WTC11 (cell line): Measurements from ENCODE around the gene ANKRD50. TPM values are rescaled to one million over a fixed set of nuclear protein-coding genes. Genes with fewer than 3 reads are reported as not detected.
A peak's percentile ranks its signal among the peaks of the same experiment; 100 is the strongest.

ENCODE experiments used
- ATAC-seq: fragments of 200-7000 bp; cut with Tn5 transposase; 2 replicates; pipeline ENCODE4 v1.10.0; 2021; ENCODE audit warnings: mild to moderate bottlenecking, moderate library complexity
- CTCF ChIA-PET: fragments of 300-600 bp; sonication (Branson Sonifier 250); formaldehyde crosslinking; loops from one replicate; lab custom pipeline; 2021; ENCODE audit warnings: antibody characterized with exemption; lab: Charles Lee
- POLR2A ChIA-PET: fragments of 350-600 bp; sonication (Branson Sonifier 250); formaldehyde crosslinking; loops from one replicate; lab custom pipeline; 2021; ENCODE audit warnings: antibody characterized with exemption; lab: Charles Lee
- DNase-seq: peaks from one replicate; pipeline ENCODE4 v3.0.0; 2021; ENCODE audit warnings: low spot score
- H3K27ac Mint-ChIP-seq: 2 replicates; pipeline ENCODE4 v1.8.0; 2021; ENCODE audit warnings: mixed read lengths
- H3K27me3 Mint-ChIP-seq: 2 replicates; pipeline ENCODE4 v1.8.0; 2021; ENCODE audit warnings: low read depth, mild to moderate bottlenecking, moderate library complexity, mixed read lengths
- H3K36me3 Mint-ChIP-seq: 2 replicates; pipeline ENCODE4 v1.8.0; 2021; ENCODE audit warnings: mixed read lengths
- H3K4me1 Mint-ChIP-seq: 2 replicates; pipeline ENCODE4 v1.8.0; 2022; ENCODE audit warnings: mixed read lengths
- H3K4me3 Mint-ChIP-seq: 2 replicates; pipeline ENCODE4 v1.8.0; 2021; ENCODE audit warnings: mild to moderate bottlenecking, moderate library complexity, mixed read lengths
- H3K9me3 Mint-ChIP-seq: 2 replicates; pipeline ENCODE4 v1.8.0; 2021; ENCODE audit warnings: mixed read lengths
- ATF2 ChIP-seq: sonication (generic); formaldehyde crosslinking; IDR thresholded peaks from 2 replicates; pipeline ENCODE4 v1.8.1; 2022; ENCODE audit warnings: low read depth, missing genetic modification reagents, borderline replicate concordance
- CREM ChIP-seq: sonication (generic); formaldehyde crosslinking; IDR thresholded peaks from 2 replicates; pipeline ENCODE4 v1.8.1; 2022; ENCODE audit warnings: mild to moderate bottlenecking, missing genetic modification reagents, moderate library complexity
- E2F5 ChIP-seq: sonication (generic); formaldehyde crosslinking; IDR thresholded peaks from 2 replicates; pipeline ENCODE4 v1.8.1; 2022; ENCODE audit warnings: mild to moderate bottlenecking, moderate library complexity, missing genetic modification reagents
- EMX1 ChIP-seq: fragments of 250-450 bp; sonication (Bioruptor Pico); IDR thresholded peaks from 2 replicates; pipeline ENCODE4 v1.8.0; 2021; ENCODE audit warnings: mild to moderate bottlenecking
- ESRRA ChIP-seq: sonication (generic); formaldehyde crosslinking; IDR thresholded peaks from 2 replicates; pipeline ENCODE4 v1.8.1; 2022; ENCODE audit warnings: mild to moderate bottlenecking, missing genetic modification reagents, borderline replicate concordance
- ETV6 ChIP-seq: sonication (generic); formaldehyde crosslinking; IDR thresholded peaks from 2 replicates; pipeline ENCODE4 v1.8.1; 2022; ENCODE audit warnings: mild to moderate bottlenecking, missing genetic modification reagents
- FOXP1 ChIP-seq: sonication (generic); formaldehyde crosslinking; IDR thresholded peaks from 2 replicates; pipeline ENCODE4 v1.8.0; 2022; ENCODE audit warnings: missing genetic modification reagents, mild to moderate bottlenecking, moderate library complexity, borderline replicate concordance
- HMGXB4 ChIP-seq: sonication (generic); formaldehyde crosslinking; IDR thresholded peaks from 2 replicates; pipeline ENCODE4 v1.8.1; 2023; ENCODE audit warnings: mild to moderate bottlenecking, moderate library complexity, missing genetic modification reagents
- JUN ChIP-seq: sonication (generic); formaldehyde crosslinking; IDR thresholded peaks from 2 replicates; pipeline ENCODE4 v1.8.0; 2023; ENCODE audit warnings: mild to moderate bottlenecking, missing genetic modification reagents
- MAX ChIP-seq: sonication (generic); formaldehyde crosslinking; IDR thresholded peaks from 2 replicates; pipeline ENCODE4 v1.8.0; 2022; ENCODE audit warnings: mild to moderate bottlenecking, missing genetic modification reagents
- RELA ChIP-seq: sonication (generic); formaldehyde crosslinking; IDR thresholded peaks from 2 replicates; pipeline ENCODE4 v1.8.1; 2022; ENCODE audit warnings: missing genetic modification reagents, mild to moderate bottlenecking, borderline replicate concordance
- SMAD4 ChIP-seq: sonication (generic); formaldehyde crosslinking; IDR thresholded peaks from 2 replicates; pipeline ENCODE4 v1.8.0; 2022; ENCODE audit warnings: mild to moderate bottlenecking, missing genetic modification reagents
- SOX15 ChIP-seq: fragments of 250-450 bp; sonication (Bioruptor Pico); IDR thresholded peaks from 2 replicates; pipeline ENCODE4 v1.9.0; 2021; ENCODE audit warnings: mild to moderate bottlenecking
- SP1 ChIP-seq: sonication (generic); formaldehyde crosslinking; conservative IDR thresholded peaks from 2 replicates; pipeline ENCODE4 v1.8.1; 2022; ENCODE audit warnings: missing genetic modification reagents
- ZNF396 ChIP-seq: fragments of 250-450 bp; sonication (Bioruptor Pico); IDR thresholded peaks from 2 replicates; pipeline ENCODE4 v1.8.0; 2021; ENCODE audit warnings: mild to moderate bottlenecking, moderate library complexity, borderline replicate concordance
- ZNF423 ChIP-seq: fragments of 250-450 bp; sonication (Bioruptor Pico); IDR thresholded peaks from 2 replicates; pipeline ENCODE4 v2.1.2; 2022; ENCODE audit warnings: mild to moderate bottlenecking, moderate library complexity
- ZNF671 ChIP-seq: fragments of 250-450 bp; sonication (Bioruptor Pico); IDR thresholded peaks from 2 replicates; pipeline ENCODE4 v1.8.0; 2021; ENCODE audit warnings: mild to moderate bottlenecking
- total RNA-seq: library from RNA; stranded (reverse); gene quantifications from 3 replicates; pipeline ENCODE4 v1.2.3, GENCODE V29; 2021
- TF ChIP-seq, protein P1 (sequence below): sonication (generic); formaldehyde crosslinking; IDR thresholded peaks from 2 replicates; pipeline ENCODE4 v1.8.1; 2023; ENCODE audit warnings: mild to moderate bottlenecking, missing genetic modification reagents

ANKRD50 gene
- total RNA-seq, 1 experiment from 2014 or later: 18.4 TPM

GRCh38 chr4:124711471-124712371 lies 811 bp downstream of the ANKRD50 start:
- H3K4me1 Mint-ChIP-seq: peaks cover 33% of the 10 kb centered on the region
- DNase-seq (peak; percentile 72), ATAC-seq (peak; percentile 60)
- ChIA-PET CTCF (interaction anchor here (2.0 kb wide), 1 partner anchor 377 kb away, joined by 4 read pairs; no protein-coding TSS in a partner anchor), POLR2A (interaction anchor here (1.4 kb wide), 1 partner anchor 378 kb away, joined by 3 read pairs; no protein-coding TSS in a partner anchor)
- no peak overlapping the region for H3K27ac Mint-ChIP-seq
- no peaks in the 10 kb centered on the region for H3K9me3 Mint-ChIP-seq
- TF ChIP-seq RELA (CRISPR knock-in tag) (0 out of 2 replicates have a peak, but pooled peaks have one; percentile 71), FOXP1 (CRISPR knock-in tag) (peak; percentile 76; the same call in 1 of the 2 replicates), SMAD4 (no peak), ZNF423 (CRISPR knock-in tag) (peak; percentile 51; the same call in 1 of the 2 replicates), ESRRA (CRISPR knock-in tag) (peak; percentile 52; the same call in 1 of the 2 replicates), JUN (CRISPR knock-in tag) (no peak), SP1 (CRISPR knock-in tag) (peak; percentile 55; the same call in 1 of the 2 replicates), ETV6 (CRISPR knock-in tag) (peak; percentile 69; the same call in 1 of the 2 replicates), HMGXB4 (peak; percentile 81), MAX (CRISPR knock-in tag) (peak; percentile 52; the same call in 1 of the 2 replicates), CREM (CRISPR knock-in tag) (no peak), E2F5 (CRISPR knock-in tag) (0 out of 2 replicates have a peak, but pooled peaks have one; percentile 33), ZNF671 (CRISPR knock-in tag) (no peak)
- TF ChIP-seq, protein P1, sequence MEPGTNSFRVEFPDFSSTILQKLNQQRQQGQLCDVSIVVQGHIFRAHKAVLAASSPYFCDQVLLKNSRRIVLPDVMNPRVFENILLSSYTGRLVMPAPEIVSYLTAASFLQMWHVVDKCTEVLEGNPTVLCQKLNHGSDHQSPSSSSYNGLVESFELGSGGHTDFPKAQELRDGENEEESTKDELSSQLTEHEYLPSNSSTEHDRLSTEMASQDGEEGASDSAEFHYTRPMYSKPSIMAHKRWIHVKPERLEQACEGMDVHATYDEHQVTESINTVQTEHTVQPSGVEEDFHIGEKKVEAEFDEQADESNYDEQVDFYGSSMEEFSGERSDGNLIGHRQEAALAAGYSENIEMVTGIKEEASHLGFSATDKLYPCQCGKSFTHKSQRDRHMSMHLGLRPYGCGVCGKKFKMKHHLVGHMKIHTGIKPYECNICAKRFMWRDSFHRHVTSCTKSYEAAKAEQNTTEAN (CRISPR knock-in tag): peak; percentile 47; the same call in 1 of the 2 replicates
- no peak overlapping the region for H3K4me3 Mint-ChIP-seq
- no peaks in the 10 kb centered on the region for H3K27me3 Mint-ChIP-seq
- H3K36me3 Mint-ChIP-seq: peaks cover 5% of the 10 kb centered on the region

- no peaks in the 10 kb centered on the region for H3K27me3 Mint-ChIP-seq
- ChIA-PET CTCF (interaction anchor here (1.3 to 2.0 kb wide), 2 partner anchors 376 to 377 kb away, joined by 4 read pairs; no protein-coding TSS in a partner anchor), POLR2A (no interaction called here)
- H3K9me3 Mint-ChIP-seq: no peaks in the 10 kb centered on the region
- no peak overlapping the region for H3K4me3 Mint-ChIP-seq
- H3K4me1 Mint-ChIP-seq: peaks cover 36% of the 10 kb centered on the region
- no peak for ATAC-seq
- H3K27ac Mint-ChIP-seq: no peak overlapping the region
- peaks cover 7% of the 10 kb centered on the region for H3K36me3 Mint-ChIP-seq
- no peak for DNase-seq
- TF ChIP-seq EMX1 (CRISPR knock-in tag): no peak
- no peak for TF ChIP-seq SOX15
- no peak for TF ChIP-seq ZNF396
- no peak for TF ChIP-seq ATF2 (CRISPR knock-in tag)
- no peak for TF ChIP-seq E2F5 (CRISPR knock-in tag)
Observed at GRCh38 chr4:124710911-124711310, 1.6 kb downstream of the ANKRD50 start.
